ELR (cell line): Measurements from ENCODE around the gene KCNH4.

Source experiments
- DNase-seq: peaks from one replicate; pipeline ENCODE4 v3.0.0-alpha.2; 2015; ENCODE audit warnings: low read depth

KCNH4 gene

GRCh38 chr17:42117397-42118125, 63.4 kb downstream of the KCNH4 start:
- no peak for DNase-seq

DNA sequence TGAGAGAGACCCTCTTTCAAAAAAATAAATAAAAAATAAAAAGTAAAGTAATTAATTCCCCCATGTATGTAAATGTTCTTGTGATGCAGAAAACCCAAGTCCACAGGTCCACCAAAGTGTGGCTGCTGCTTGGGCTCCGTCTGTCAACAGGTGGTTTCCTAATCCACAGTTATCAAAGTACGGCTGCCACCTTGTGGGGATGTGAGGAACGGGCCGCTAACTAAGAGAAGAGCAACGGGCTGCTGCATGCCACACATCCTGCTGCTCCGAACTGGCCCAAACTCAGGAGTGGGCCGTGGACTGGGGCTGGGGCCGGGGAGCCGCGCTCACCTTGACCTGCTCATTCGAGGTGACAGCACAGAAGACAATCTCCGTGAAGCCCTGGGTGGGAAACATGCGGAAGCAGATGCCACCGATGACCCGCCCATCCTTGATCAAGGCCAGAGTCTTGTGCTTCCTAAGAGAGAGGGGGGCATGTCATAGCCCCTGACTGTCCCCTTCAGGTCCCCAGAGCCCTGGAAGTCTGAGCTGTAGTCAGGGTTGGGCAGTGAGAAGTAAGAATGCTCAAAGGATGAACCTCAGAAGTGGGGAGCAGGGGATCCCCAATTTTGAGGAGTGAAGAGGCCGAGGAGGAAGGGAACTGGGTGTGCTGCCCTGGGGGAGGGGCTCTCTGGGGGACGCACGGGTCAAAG, 64.1 kb downstream of the KCNH4 start:
- DNase-seq, result peak; percentile 88

- no peak for DNase-seq
Observed at GRCh38 chr17:42114118-42114517, 66.8 kb downstream of the KCNH4 start.

GRCh38 chr17:42113293-42114069, 67.5 kb downstream of the KCNH4 start:
- no peak for DNase-seq

DNA sequence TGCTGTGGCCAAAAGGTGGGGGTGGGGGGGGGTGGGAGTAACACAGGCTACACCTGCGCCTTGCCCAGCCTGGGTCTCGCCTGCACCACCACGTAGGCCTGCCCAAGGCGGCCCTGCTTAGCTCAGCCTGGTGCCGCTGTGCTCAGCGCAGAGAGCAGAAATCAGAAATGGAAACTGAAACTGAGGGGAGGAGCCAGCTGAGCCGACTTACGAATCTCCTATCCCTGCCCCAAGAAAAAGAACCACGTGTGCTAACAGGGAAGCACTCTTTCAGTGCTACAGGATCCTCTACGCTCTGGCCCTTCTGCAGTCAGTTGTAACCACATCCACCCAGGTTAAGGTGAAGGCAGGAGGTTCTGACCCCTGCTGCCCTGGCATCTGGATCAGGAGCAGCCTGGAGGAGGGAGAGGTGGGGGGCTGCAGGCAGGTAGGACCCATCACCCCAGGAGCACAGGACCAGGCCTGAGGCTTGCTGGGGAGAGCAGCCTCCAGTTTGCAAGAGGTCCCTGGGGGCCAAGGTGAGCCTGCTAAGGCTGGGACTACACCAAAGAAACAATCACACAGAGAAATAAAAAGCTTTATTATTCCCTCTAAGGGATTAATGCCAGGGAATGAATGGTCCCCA, 68.3 kb downstream of the KCNH4 start, which contains the start of gene DHX58:
Gene DHX58 (minus strand): TSS at position 163 of the 625 bp plus-strand sequence. CDS start 822 bp downstream, outside the sequence.
- peak; percentile 94 for DNase-seq

GRCh38 chr17:42111871-42112551, 68.9 kb downstream of the KCNH4 start:
- DNase-seq, result peak; percentile 75

DNA sequence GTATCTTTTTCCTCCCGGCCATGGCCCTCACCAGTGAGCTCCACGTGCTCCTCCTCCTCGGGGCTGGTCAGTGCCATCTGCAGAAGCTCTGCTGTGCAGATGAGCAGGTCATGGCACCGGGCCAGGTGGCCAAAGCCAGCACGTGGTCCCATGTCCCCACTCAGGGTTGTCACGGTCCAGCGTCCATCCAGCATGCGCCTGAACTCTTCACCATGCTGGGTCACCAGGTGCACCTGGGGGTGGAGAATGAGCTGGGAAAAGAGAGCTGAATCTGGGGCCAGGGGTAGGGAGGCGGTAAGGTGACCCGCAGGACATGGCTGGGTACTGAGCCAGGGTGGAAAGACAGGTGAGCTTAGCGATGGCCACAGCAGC, 69.7 kb downstream of the KCNH4 start:
- no peak for DNase-seq

GRCh38 chr17:42110301-42111264, 70.4 kb downstream of the KCNH4 start:
- DNase-seq, result no peak

- no peak for DNase-seq
Observed at GRCh38 chr17:42109086-42109485, 71.9 kb downstream of the KCNH4 start.

- DNase-seq, result peak; percentile 71
Observed at GRCh38 chr17:42107597-42108576, 73.1 kb downstream of the KCNH4 start.

GRCh38 chr17:42107124-42107523, 73.8 kb downstream of the KCNH4 start:
- DNase-seq, result no peak
